Type B pancreatic cell (in vitro differentiated cells): ENCODE results near the gene THOC5. TPM values are rescaled to one million over a fixed set of nuclear protein-coding genes. Genes with fewer than 3 reads are reported as not detected.

Experiments used
- DNase-seq: peaks from one replicate; pipeline ENCODE4 v3.0.0; 2021; ENCODE audit warnings: mixed read lengths; ENCODE audit not compliant: unreplicated experiment; ENCODE audit errors: extremely low spot score
- H3K27ac Mint-ChIP-seq: 2 replicates; pipeline ENCODE4 v1.8.0; 2021; ENCODE audit warnings: mild to moderate bottlenecking, mixed read lengths
- H3K27me3 Mint-ChIP-seq: 2 replicates; pipeline ENCODE4 v1.8.0; 2021; ENCODE audit warnings: mixed read lengths
- H3K36me3 Mint-ChIP-seq: 2 replicates; pipeline ENCODE4 v1.8.0; 2021; ENCODE audit warnings: mixed read lengths
- H3K4me1 Mint-ChIP-seq: one replicate; pipeline ENCODE4 v1.8.0; 2021; ENCODE audit warnings: mixed read lengths; ENCODE audit not compliant: unreplicated experiment
- H3K4me3 Mint-ChIP-seq: 2 replicates; pipeline ENCODE4 v1.8.0; 2021; ENCODE audit warnings: mild to moderate bottlenecking, mixed read lengths
- H3K9me3 Mint-ChIP-seq: 2 replicates; pipeline ENCODE4 v1.8.0; 2021; ENCODE audit warnings: mixed read lengths
- CTCF ChIP-seq: fragments of 200-600 bp; sonication (generic); conservative IDR thresholded peaks from 2 replicates; pipeline ENCODE4 v1.5.0; 2021; ENCODE audit warnings: antibody characterized with exemption, mild to moderate bottlenecking
- total RNA-seq: library from RNA; stranded (reverse); gene quantifications from 2 replicates; pipeline ENCODE4 v1.2.1, GENCODE V29; 2021; ENCODE audit warnings: low replicate concordance

The THOC5 gene
- total RNA-seq, 1 donor from 2014 or later, result 53.5 TPM

- Mint-ChIP-seq H3K36me3 (peaks cover 17% of the 10 kb centered on the region), H3K4me3 (no peak overlapping the region), H3K9me3 (no peaks in the 10 kb centered on the region), H3K27ac (no peak overlapping the region), H3K4me1 (no peaks in the 10 kb centered on the region), H3K27me3 (no peaks in the 10 kb centered on the region)
- no peak for TF ChIP-seq CTCF
- DNase-seq, result no peak
Observed at GRCh38 chr22:29511126-29511862, 42.3 kb downstream of the THOC5 start.

GRCh38 chr22:29510542-29510941 is 43.0 kb downstream of the THOC5 start:
- H3K4me3 Mint-ChIP-seq, result no peak overlapping the region
- no peak for TF ChIP-seq CTCF

GRCh38 chr22:29509815-29510214 is 43.7 kb downstream of the THOC5 start:
- TF ChIP-seq CTCF, result no peak
- H3K9me3 Mint-ChIP-seq, result no peaks in the 10 kb centered on the region
- no peak overlapping the region for H3K4me3 Mint-ChIP-seq
- H3K4me1 Mint-ChIP-seq, result no peaks in the 10 kb centered on the region
- H3K27me3 Mint-ChIP-seq, result no peaks in the 10 kb centered on the region
- peaks cover 16% of the 10 kb centered on the region for H3K36me3 Mint-ChIP-seq
- H3K27ac Mint-ChIP-seq, result no peak overlapping the region
- no peak for DNase-seq

More at GRCh38 chr22:29510542-29510941, 43.0 kb downstream of the THOC5 start:
- Mint-ChIP-seq H3K4me1 (no peaks in the 10 kb centered on the region), H3K27me3 (no peaks in the 10 kb centered on the region), H3K36me3 (peaks cover 17% of the 10 kb centered on the region), H3K27ac (no peak overlapping the region), H3K9me3 (no peaks in the 10 kb centered on the region)
- no peak for DNase-seq

GRCh38 chr22:29509298-29509697 is 44.3 kb downstream of the THOC5 start:
- DNase-seq, result no peak
- no peaks in the 10 kb centered on the region for H3K9me3 Mint-ChIP-seq
- no peaks in the 10 kb centered on the region for H3K4me1 Mint-ChIP-seq
- no peak for TF ChIP-seq CTCF
- H3K4me3 Mint-ChIP-seq, result no peak overlapping the region
- H3K27ac Mint-ChIP-seq, result no peak overlapping the region
- no peaks in the 10 kb centered on the region for H3K27me3 Mint-ChIP-seq
- H3K36me3 Mint-ChIP-seq, result peaks cover 16% of the 10 kb centered on the region

- Mint-ChIP-seq H3K9me3 (no peaks in the 10 kb centered on the region), H3K4me1 (peaks cover 4% of the 10 kb centered on the region), H3K27ac (no peak overlapping the region), H3K4me3 (no peak overlapping the region), H3K27me3 (no peaks in the 10 kb centered on the region), H3K36me3 (peaks cover 16% of the 10 kb centered on the region)
- TF ChIP-seq CTCF, result no peak
- no peak for DNase-seq
Observed at GRCh38 chr22:29503811-29504372, 49.7 kb downstream of the THOC5 start.
